ENCODE results near the gene RCAN2. TPM values are rescaled to one million over a fixed set of nuclear protein-coding genes. Genes with fewer than 3 reads are reported as not detected.

Gene RCAN2
- total and polyA plus RNA-seq, 4 experiments from 2014 or later = 0.06 to 0.21 TPM; not detected in 2

GRCh38 chr6:46255528-46255927 lies 235.7 kb downstream of the RCAN2 start:
- Histone ChIP-seq H3K27me3 (ENCODE audit: insufficient read depth, low read length) (no peaks in the 10 kb centered on the region), H3K36me3 (ENCODE audit: insufficient read depth, low read length) (no peaks in the 10 kb centered on the region), H3K4me1 (ENCODE audit: insufficient read depth, low read length) (no peaks in the 10 kb centered on the region), H3K9me3 (ENCODE audit: control insufficient read depth in 1 of 2, low read length in 2 of 2) (no peaks in the 10 kb centered on the region), H3K27ac (ENCODE audit: low read depth, low read length) (no peak overlapping the region), H3K4me3 (ENCODE audit: low read length in 2 of 2) (no peak overlapping the region)
- Mint-ChIP-seq H3K4me3 (no peak overlapping the region), H3K4me1 (no peaks in the 10 kb centered on the region), H3K27me3 (peaks cover 2 to 5% of the 10 kb centered on the region in 2 donors), H3K27ac (no peak overlapping the region), H3K36me3 (no peaks in the 10 kb centered on the region), H3K9me3 (no peaks in the 10 kb centered on the region)
- intact Hi-C loops (cut with micrococcal nuclease) = no loop called here
- POLR2A ChIA-PET (ENCODE audit: partially characterized antibody) = no interaction called here
- no peak for DNase-seq
- CTCF ChIA-PET (ENCODE audit: partially characterized antibody) = no interaction called here

GRCh38 chr6:46254946-46255345 lies 236.3 kb downstream of the RCAN2 start:
- CTCF ChIA-PET (ENCODE audit: partially characterized antibody) = no interaction called here
- Histone ChIP-seq H3K9me3 (ENCODE audit: control insufficient read depth in 1 of 2, low read length in 2 of 2) (no peaks in the 10 kb centered on the region), H3K27me3 (ENCODE audit: insufficient read depth, low read length) (no peaks in the 10 kb centered on the region), H3K4me1 (ENCODE audit: insufficient read depth, low read length) (no peaks in the 10 kb centered on the region), H3K4me3 (ENCODE audit: low read length in 2 of 2) (no peak overlapping the region), H3K36me3 (ENCODE audit: insufficient read depth, low read length) (no peaks in the 10 kb centered on the region), H3K27ac (ENCODE audit: low read depth, low read length) (no peak overlapping the region)
- H3K27ac Mint-ChIP-seq = no peak overlapping the region
- no peak for DNase-seq
- no peaks in the 10 kb centered on the region for H3K9me3 Mint-ChIP-seq
- intact Hi-C loops (cut with micrococcal nuclease) = no loop called here
- no peaks in the 10 kb centered on the region for H3K4me1 Mint-ChIP-seq
- no peaks in the 10 kb centered on the region for H3K36me3 Mint-ChIP-seq
- POLR2A ChIA-PET (ENCODE audit: partially characterized antibody) = no interaction called here
- H3K4me3 Mint-ChIP-seq = no peak overlapping the region
- H3K27me3 Mint-ChIP-seq = peaks cover 2 to 5% of the 10 kb centered on the region in 2 donors

- Histone ChIP-seq H3K9me3 (ENCODE audit: control insufficient read depth in 1 of 2, low read length in 2 of 2) (no peaks in the 10 kb centered on the region), H3K4me3 (ENCODE audit: low read length in 2 of 2) (no peak overlapping the region), H3K27ac (ENCODE audit: low read depth, low read length) (no peak overlapping the region), H3K27me3 (ENCODE audit: insufficient read depth, low read length) (no peaks in the 10 kb centered on the region), H3K36me3 (ENCODE audit: insufficient read depth, low read length) (no peaks in the 10 kb centered on the region), H3K4me1 (ENCODE audit: insufficient read depth, low read length) (no peaks in the 10 kb centered on the region)
- DNase-seq = no peak
- no peak overlapping the region for H3K4me3 Mint-ChIP-seq
- no peak overlapping the region for H3K27ac Mint-ChIP-seq
- CTCF ChIA-PET (ENCODE audit: partially characterized antibody) = no interaction called here
- H3K36me3 Mint-ChIP-seq = no peaks in the 10 kb centered on the region
- intact Hi-C loops (cut with micrococcal nuclease) = no loop called here
- H3K27me3 Mint-ChIP-seq = peaks cover 2 to 4% of the 10 kb centered on the region in 2 donors
- POLR2A ChIA-PET (ENCODE audit: partially characterized antibody) = no interaction called here
- no peaks in the 10 kb centered on the region for H3K9me3 Mint-ChIP-seq
- no peaks in the 10 kb centered on the region for H3K4me1 Mint-ChIP-seq
These were observed 236.9 kb downstream of the RCAN2 start for GRCh38 chr6:46254331-46254730.

- no peaks in the 10 kb centered on the region for H3K4me1 ChIP-seq (ENCODE audit: insufficient read depth, low read length)
- no peaks in the 10 kb centered on the region for H3K36me3 Mint-ChIP-seq
- ChIA-PET CTCF (ENCODE audit: partially characterized antibody) (no interaction called here), POLR2A (ENCODE audit: partially characterized antibody) (no interaction called here)
- H3K36me3 ChIP-seq (ENCODE audit: insufficient read depth, low read length) = no peaks in the 10 kb centered on the region
- intact Hi-C loops (cut with micrococcal nuclease) = no loop called here
- H3K27ac ChIP-seq (ENCODE audit: low read depth, low read length) = no peak overlapping the region
- H3K27me3 ChIP-seq (ENCODE audit: insufficient read depth, low read length) = no peaks in the 10 kb centered on the region
- H3K9me3 ChIP-seq (ENCODE audit: control insufficient read depth in 1 of 2, low read length in 2 of 2) = no peaks in the 10 kb centered on the region
- no peak overlapping the region for H3K27ac Mint-ChIP-seq
- no peaks in the 10 kb centered on the region for H3K4me1 Mint-ChIP-seq
- H3K4me3 ChIP-seq (ENCODE audit: low read length in 2 of 2) = no peak overlapping the region
- no peaks in the 10 kb centered on the region for H3K9me3 Mint-ChIP-seq
- peaks cover 0 to 2% of the 10 kb centered on the region in 2 donors for H3K27me3 Mint-ChIP-seq
- DNase-seq = no peak
- H3K4me3 Mint-ChIP-seq = no peak overlapping the region
These were observed 239.5 kb downstream of the RCAN2 start for GRCh38 chr6:46251583-46252339.

GRCh38 chr6:46248143-46248542 lies 243.1 kb downstream of the RCAN2 start:
- POLR2A ChIA-PET (ENCODE audit: partially characterized antibody) = no interaction called here
- no peaks in the 10 kb centered on the region for H3K27me3 ChIP-seq (ENCODE audit: insufficient read depth, low read length)
- no peak for DNase-seq
- Mint-ChIP-seq H3K27me3 (peaks cover 0 to 2% of the 10 kb centered on the region in 2 donors), H3K36me3 (no peaks in the 10 kb centered on the region), H3K27ac (no peak overlapping the region), H3K9me3 (no peaks in the 10 kb centered on the region), H3K4me1 (no peaks in the 10 kb centered on the region), H3K4me3 (no peak overlapping the region)
- CTCF ChIA-PET (ENCODE audit: partially characterized antibody) = no interaction called here
- H3K27ac ChIP-seq (ENCODE audit: low read depth, low read length) = no peak overlapping the region
- H3K36me3 ChIP-seq (ENCODE audit: insufficient read depth, low read length) = no peaks in the 10 kb centered on the region
- no peak overlapping the region for H3K4me3 ChIP-seq (ENCODE audit: low read length in 2 of 2)
- no peaks in the 10 kb centered on the region for H3K4me1 ChIP-seq (ENCODE audit: insufficient read depth, low read length)
- H3K9me3 ChIP-seq (ENCODE audit: control insufficient read depth in 1 of 2, low read length in 2 of 2) = no peaks in the 10 kb centered on the region
- intact Hi-C loops (cut with micrococcal nuclease) = no loop called here

GRCh38 chr6:46246727-46247126 lies 244.5 kb downstream of the RCAN2 start:
- no peak overlapping the region for H3K27ac ChIP-seq (ENCODE audit: low read depth, low read length)
- DNase-seq = no peak
- H3K36me3 ChIP-seq (ENCODE audit: insufficient read depth, low read length) = no peaks in the 10 kb centered on the region
- H3K4me3 Mint-ChIP-seq = no peak overlapping the region
- no peak overlapping the region for H3K27ac Mint-ChIP-seq
- no peaks in the 10 kb centered on the region for H3K9me3 ChIP-seq (ENCODE audit: control insufficient read depth in 1 of 2, low read length in 2 of 2)
- no peaks in the 10 kb centered on the region for H3K36me3 Mint-ChIP-seq
- no peaks in the 10 kb centered on the region for H3K4me1 Mint-ChIP-seq
- H3K27me3 Mint-ChIP-seq = no peaks in the 10 kb centered on the region
- no peaks in the 10 kb centered on the region for H3K9me3 Mint-ChIP-seq
- H3K27me3 ChIP-seq (ENCODE audit: insufficient read depth, low read length) = no peaks in the 10 kb centered on the region
- no peaks in the 10 kb centered on the region for H3K4me1 ChIP-seq (ENCODE audit: insufficient read depth, low read length)
- no peak overlapping the region for H3K4me3 ChIP-seq (ENCODE audit: low read length in 2 of 2)
- POLR2A ChIA-PET (ENCODE audit: partially characterized antibody) = no interaction called here
- CTCF ChIA-PET (ENCODE audit: partially characterized antibody) = no interaction called here
- intact Hi-C loops (cut with micrococcal nuclease) = no loop called here

GRCh38 chr6:46246081-46246480 lies 245.2 kb downstream of the RCAN2 start:
- Histone ChIP-seq H3K9me3 (ENCODE audit: control insufficient read depth in 1 of 2, low read length in 2 of 2) (no peaks in the 10 kb centered on the region), H3K27me3 (ENCODE audit: insufficient read depth, low read length) (no peaks in the 10 kb centered on the region), H3K36me3 (ENCODE audit: insufficient read depth, low read length) (no peaks in the 10 kb centered on the region), H3K27ac (ENCODE audit: low read depth, low read length) (no peak overlapping the region), H3K4me1 (ENCODE audit: insufficient read depth, low read length) (no peaks in the 10 kb centered on the region), H3K4me3 (ENCODE audit: low read length in 2 of 2) (no peak overlapping the region)
- no peak overlapping the region for H3K27ac Mint-ChIP-seq
- H3K27me3 Mint-ChIP-seq = no peaks in the 10 kb centered on the region
- H3K4me1 Mint-ChIP-seq = no peaks in the 10 kb centered on the region
- CTCF ChIA-PET (ENCODE audit: partially characterized antibody) = no interaction called here
- H3K4me3 Mint-ChIP-seq = no peak overlapping the region
- DNase-seq = no peak
- no peaks in the 10 kb centered on the region for H3K9me3 Mint-ChIP-seq
- intact Hi-C loops (cut with micrococcal nuclease) = no loop called here
- POLR2A ChIA-PET (ENCODE audit: partially characterized antibody) = no interaction called here
- no peaks in the 10 kb centered on the region for H3K36me3 Mint-ChIP-seq

GRCh38 chr6:46244670-46245069 lies 246.6 kb downstream of the RCAN2 start:
- H3K27ac ChIP-seq (ENCODE audit: low read depth, low read length) = no peak overlapping the region
- H3K4me3 ChIP-seq (ENCODE audit: low read length in 2 of 2) = no peak overlapping the region
- Mint-ChIP-seq H3K9me3 (no peaks in the 10 kb centered on the region), H3K27me3 (peaks cover 0 to 2% of the 10 kb centered on the region in 2 donors), H3K4me3 (no peak overlapping the region), H3K36me3 (no peaks in the 10 kb centered on the region), H3K27ac (no peak overlapping the region), H3K4me1 (no peaks in the 10 kb centered on the region)
- no peak for DNase-seq
- intact Hi-C loops (cut with micrococcal nuclease) = no loop called here
- H3K27me3 ChIP-seq (ENCODE audit: insufficient read depth, low read length) = no peaks in the 10 kb centered on the region
- CTCF ChIA-PET (ENCODE audit: partially characterized antibody) = no interaction called here
- H3K9me3 ChIP-seq (ENCODE audit: control insufficient read depth in 1 of 2, low read length in 2 of 2) = no peaks in the 10 kb centered on the region
- H3K4me1 ChIP-seq (ENCODE audit: insufficient read depth, low read length) = no peaks in the 10 kb centered on the region
- POLR2A ChIA-PET (ENCODE audit: partially characterized antibody) = no interaction called here
- H3K36me3 ChIP-seq (ENCODE audit: insufficient read depth, low read length) = no peaks in the 10 kb centered on the region

All from CD4-positive, alpha-beta memory T cell (primary cell).